Neural cell (in vitro differentiated cells): ENCODE data around the gene EPB41L2.

Source experiments
- CTCF ChIP-seq: fragments of 450-650 bp; IDR thresholded peaks from 2 replicates; pipeline ENCODE4 v1.5.1; 2014; ENCODE audit warnings: antibody characterized with exemption, mild to moderate bottlenecking, moderate library complexity; ENCODE audit not compliant: poor library complexity, severe bottlenecking
- EP300 ChIP-seq: fragments of 450-650 bp; conservative IDR thresholded peaks from 2 replicates; pipeline ENCODE4 v1.6.1; 2014; ENCODE audit warnings: antibody characterized with exemption, mild to moderate bottlenecking, moderate library complexity; ENCODE audit not compliant: poor library complexity, severe bottlenecking
- EZH2 ChIP-seq: fragments of 200-600, 300-800 bp; shearing (Covaris generic), sonication (generic); IDR thresholded peaks from 2 replicates; pipeline ENCODE4 v1.6.1; 2014; ENCODE audit warnings: antibody characterized with exemption, low read length, borderline replicate concordance, mild to moderate bottlenecking; ENCODE audit not compliant: insufficient read depth, poor library complexity, severe bottlenecking
- MXI1 ChIP-seq: fragments of 450-650 bp; conservative IDR thresholded peaks from 2 replicates; pipeline ENCODE4 v1.6.1; 2014; ENCODE audit warnings: antibody characterized with exemption, mild to moderate bottlenecking; ENCODE audit not compliant: poor library complexity, severe bottlenecking
- POLR2AphosphoS5 ChIP-seq: IDR thresholded peaks from 2 replicates; pipeline ENCODE4 v1.6.1; 2012
- REST ChIP-seq: IDR thresholded peaks from 2 replicates; pipeline ENCODE4 v1.6.1; 2012; ENCODE audit warnings: borderline replicate concordance
- TAF1 ChIP-seq: IDR thresholded peaks from 2 replicates; pipeline ENCODE4 v1.6.1; 2012; ENCODE audit warnings: low read depth

- TF ChIP-seq REST (no peak), POLR2AphosphoS5 (no peak), CTCF (no peak), MXI1 (no peak), EP300 (no peak), EZH2 (no peak), TAF1 (no peak)
These were observed 95.3 kb downstream of the EPB41L2 start for GRCh38 chr6:130967502-130968445.
